Measurements from ENCODE around the gene RYR2.

- TF ChIP-seq POLR2A (IDR thresholded peaks at IDR 0.05) (no peak), CTCF (IDR thresholded peaks at IDR 0.05) (no peak), EP300 (IDR thresholded peaks at IDR 0.05) (no peak)
Measured at GRCh38 chr1:237448042-237448441, 406.1 kb downstream of the RYR2 start.

Data from tibial nerve (tissue), 4 donors.